ENCODE data around the gene NRXN3.
"Not testable (repeated sequence)": the region's sequence is repeated elsewhere in the genome, so short reads cannot be mapped to it uniquely, and the experiment has no call there.

NRXN3 gene

DNA sequence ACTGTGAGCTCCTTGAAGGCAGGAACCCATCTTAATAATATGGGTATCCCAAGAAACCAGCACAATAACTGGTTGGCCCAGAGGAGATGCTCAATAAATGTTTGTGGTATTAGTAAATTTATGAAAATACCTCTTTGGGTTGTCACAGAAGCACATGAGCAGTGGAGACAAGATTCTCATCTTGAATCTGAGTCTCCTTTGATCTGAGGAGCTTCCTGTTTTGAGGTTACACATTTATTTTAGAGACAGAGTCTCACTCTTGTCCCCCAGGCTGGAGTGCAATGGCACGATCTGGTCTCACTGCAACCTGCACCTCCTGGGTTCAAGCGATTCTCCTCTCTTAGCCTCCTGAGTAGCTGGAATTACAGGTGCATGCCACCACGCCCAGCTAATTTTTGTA, 247.4 kb downstream of the NRXN3 start:
- no peak for DNase-seq

DNA sequence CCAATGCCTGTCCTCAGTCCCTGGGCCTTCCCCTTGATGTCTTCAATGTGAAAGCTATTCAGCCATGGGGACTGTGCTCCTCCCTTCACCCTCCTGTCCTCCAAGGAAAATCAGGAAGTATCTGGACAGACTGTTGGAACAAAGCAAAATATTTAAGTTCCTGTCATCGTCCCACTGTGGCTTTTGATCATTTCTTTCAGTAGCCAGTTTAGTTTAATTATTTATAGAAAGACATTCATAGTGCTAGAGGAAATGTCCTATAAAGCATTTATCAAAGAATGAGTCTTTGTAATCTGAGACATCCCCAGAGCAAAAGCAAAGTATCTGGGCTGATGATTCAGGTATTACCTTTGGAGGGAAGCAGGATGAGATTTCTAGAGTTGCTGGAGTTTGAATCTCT, 254.1 kb downstream of the NRXN3 start:
- no peak for DNase-seq

DNA sequence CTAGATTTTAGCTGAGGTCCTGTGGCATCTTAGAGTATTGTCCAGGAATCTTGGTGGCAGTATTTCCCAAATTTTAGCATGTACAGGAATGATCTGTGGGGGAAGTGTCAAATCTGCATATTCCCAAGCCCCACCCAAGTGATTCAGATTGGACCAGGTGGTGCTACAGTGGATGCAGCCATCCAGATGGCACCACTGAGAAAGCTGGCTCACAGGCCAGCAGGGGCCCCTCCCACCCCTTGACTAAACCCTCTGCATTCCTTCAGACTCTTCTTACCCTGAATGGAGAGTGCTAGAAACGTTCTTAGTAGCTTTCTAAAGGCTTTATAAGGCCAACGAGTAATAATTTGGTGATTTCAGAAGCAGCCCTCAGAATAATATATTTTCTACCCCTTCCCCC, 255.2 kb downstream of the NRXN3 start:
- DNase-seq = no peak

DNA sequence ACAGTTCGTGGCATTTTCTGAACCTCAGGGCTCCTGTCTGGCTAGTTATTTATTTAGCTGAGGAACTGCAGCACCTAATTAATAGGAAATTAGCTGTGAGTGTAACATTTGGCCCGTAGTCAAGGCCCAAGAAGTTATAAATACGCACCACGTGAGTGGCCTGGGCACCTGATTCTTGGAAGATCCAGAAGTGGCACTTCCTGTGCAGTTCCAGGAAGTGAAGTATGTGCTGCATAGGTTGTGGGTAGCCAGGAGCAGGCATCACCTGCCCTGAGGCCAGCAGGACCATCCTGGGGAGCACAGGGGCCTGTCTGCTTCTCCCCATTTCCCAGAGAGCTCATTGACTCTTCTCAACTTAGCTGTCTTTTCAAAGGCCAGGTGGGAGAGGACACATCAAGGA, 255.6 kb downstream of the NRXN3 start:
- no peak for DNase-seq

DNA sequence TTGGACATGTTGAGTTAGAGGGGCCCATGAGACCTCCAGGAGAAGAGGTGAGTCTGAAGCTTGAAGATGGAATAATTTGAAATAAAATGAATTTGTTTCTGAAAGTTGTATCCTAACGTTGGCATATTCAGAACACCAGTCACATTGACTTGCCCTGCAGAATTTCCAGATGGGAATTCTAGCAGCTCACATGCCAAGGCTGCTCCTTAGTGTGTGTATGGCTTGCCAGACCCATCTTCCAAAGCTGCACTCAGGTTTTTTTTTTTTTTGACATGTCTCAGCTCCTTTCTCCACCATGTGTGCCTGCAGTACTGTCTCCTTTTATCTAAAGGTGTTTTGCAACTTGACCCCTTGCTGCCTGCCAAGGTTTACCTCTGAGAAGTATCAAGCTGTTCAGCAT, 261.9 kb downstream of the NRXN3 start:
- no peak for DNase-seq

DNA sequence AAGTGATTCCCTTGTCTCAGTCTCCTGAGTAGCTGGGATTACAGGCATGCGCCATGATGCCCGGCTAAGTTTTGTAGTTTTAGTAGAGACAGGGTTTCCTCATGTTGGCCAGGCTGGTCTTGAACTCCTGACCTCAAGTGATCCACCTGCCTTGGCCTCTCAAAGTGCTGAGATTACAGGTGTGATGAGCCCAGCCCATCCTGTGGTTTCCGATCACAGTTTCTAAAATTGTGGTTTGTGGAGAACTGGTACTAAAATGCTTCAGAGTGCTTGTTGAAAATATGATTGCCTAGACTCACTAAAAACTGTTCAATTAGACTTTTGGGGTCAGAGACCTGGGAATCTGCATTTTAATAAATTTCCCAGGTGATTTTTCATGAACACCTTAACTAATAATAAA, 267.3 kb downstream of the NRXN3 start:
- DNase-seq = not testable (repeated sequence)

DNA sequence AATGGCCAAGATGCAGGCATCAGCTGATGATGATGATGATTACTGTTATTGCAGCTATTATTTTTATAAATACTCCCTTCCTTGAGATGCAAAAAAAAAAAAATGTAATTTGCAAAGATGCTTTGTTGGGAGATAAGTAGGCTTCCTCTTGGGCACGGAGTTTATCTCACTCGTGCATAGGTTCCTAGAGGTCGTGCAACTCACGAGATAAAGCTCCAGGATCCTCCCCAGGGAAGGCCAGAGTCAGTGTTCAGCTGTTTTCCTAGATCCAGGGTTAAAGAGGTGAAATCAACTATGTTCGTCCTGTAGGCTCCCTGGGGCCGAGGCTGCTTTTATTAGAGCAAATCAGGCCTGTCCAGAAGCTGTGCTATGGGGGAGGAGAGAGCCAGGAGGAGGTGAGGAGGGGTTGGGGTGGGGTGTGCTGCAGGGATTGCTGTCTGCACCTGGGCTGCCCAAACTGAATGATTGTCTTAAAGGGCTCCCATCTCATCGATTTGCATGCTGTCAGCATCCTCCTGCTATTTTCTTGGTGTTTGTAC, 270.3 kb downstream of the NRXN3 start:
- no peak for DNase-seq

DNA sequence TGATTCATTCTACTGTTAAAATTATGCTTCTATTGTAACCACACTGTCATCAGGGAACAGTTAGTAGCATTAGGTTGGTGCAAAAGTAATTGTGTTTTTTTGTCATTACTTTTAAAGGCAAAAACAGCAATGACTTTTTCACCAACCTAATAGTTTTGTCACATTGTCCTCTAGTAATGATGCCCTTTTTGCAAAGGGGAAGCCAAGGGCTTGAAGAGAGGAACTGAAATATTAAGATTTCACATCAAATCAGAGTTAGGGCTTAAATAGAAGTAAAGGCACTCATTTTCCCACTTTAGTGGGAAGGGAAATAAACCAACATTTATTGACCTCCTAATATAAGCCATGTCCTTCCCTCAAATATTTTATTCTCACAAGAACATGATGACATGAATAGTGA, 273.7 kb downstream of the NRXN3 start:
- no peak for DNase-seq

DNA sequence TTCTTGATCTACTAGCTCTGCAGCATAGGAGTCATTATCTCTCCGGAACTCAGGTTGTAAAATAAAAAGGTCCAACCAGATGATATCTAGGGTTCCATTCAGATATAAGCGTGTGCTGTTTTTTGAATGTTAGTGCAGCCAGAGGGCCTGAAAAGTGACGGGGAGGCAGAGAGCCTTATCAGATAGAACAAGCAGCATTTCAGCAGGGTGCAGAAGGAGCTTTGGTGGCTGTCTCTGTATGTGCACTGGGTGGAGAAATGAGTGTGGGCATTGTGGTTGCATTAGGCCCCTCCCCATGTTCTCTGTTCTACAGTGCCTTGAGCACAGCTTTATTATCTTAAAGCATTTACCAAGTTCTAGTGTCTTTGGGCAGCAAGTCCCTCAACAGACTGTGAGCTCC, 275.1 kb downstream of the NRXN3 start:
- DNase-seq = peak; percentile 3

DNA sequence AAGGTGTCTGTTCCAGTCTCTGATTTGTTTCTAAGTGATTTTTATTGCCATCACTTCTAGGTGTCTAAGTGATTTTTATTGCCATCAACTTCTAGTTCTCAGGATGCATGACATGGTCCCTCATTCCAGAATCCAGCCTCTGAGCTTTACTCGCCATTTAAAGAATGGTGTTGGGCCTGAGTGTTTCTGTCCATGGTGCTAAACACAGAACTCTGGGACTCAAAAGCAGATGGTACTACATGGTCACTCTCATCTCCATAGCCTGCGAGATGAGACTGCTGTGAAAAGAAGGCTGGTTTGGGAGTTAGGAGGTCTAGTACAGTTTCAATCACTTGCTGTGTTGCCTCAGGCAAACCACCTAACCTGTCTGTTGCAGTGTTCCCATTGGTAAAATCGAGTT, 276.6 kb downstream of the NRXN3 start:
- no peak for DNase-seq

DNA sequence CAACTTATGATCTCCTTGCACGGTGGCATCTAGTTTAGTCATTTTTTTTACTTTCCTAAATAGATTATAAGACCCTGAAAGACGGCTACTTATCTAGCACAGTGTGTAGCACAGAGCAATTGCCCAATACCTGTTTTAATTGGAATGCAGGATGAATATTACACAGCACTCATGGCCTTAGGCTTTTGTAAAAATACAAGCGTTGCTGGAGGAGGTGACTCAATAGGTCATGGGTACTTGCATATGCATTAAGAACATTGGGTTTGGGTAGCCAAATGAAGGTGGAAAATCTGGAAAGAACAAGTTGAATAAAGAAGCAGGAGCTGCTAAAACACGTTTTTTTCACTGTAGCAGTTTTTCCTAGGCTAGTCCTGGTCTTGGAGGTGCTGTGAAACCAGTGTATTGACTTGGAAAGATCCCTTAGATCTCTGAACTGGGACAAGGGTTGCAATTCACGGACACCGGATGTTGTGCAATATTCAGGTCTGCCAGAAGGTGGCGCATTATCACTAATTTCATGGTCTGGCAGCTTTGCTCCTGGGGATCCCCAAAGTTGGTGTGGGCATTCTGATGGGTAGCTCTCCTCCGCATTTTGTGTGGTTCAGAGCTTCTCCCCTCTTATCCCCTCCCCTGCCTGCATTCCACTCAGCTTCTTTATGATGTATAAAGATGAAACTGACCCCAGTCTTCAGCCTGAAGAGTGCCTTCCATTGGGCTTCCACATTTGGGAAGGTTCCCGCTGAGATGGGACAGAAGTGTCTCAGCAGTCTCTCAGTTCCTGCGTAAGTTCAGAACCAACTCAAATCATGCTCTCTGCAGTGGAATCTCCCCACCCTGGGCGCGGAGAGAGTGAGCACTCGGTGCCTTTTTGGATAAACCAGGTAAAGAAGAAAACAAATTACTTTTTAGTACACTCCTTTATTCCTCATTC, 278.3 kb downstream of the NRXN3 start:
- DNase-seq = no peak

DNA sequence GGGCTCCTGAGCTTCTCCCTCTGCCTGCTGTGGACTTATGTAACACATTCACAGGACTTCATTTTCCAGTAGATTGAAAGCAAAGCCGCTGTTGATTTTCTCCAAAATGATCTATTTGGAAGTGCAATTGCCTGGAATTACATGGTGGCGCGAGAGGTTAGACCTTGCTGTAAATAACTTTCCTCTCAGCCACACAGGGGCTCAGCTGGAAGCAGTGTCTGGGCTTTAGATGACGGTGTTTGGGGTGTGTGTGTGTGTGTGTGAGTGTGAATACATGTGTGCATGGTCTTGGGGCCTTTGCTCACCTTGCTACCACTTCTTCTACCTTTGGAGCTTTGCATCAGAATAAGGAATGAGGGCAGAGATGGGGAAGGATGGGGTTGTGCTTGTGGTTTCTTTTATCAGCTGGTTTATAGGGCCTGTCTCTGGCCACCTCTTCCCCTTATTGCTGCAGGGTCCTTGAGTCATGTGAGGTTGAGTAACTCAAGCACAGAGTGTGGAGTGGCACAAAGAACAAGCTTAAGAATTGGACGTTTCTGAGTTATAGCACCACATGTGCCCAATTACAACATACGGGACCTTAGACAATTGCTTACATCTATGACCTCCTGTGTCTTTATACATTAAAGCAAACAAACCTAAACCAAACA, 280.6 kb downstream of the NRXN3 start:
- DNase-seq = peak; percentile 42

DNA sequence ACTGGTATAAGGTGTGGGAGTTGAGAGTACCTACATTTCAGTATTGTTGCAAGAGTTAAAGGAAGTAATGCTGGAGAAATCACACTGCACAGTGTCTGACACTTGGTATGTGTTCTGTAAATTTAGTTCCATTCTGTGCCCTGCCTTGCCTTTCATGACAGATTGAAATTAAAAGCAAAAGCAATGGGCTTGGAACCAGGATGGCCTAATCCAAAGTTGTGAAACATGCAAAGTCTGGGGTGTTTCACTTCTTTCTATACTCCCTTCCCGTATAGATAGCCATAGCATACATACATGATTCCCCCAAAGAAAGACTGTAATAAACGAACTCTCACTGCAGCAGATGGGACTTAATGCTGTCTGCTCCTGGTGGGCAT, 281.1 kb downstream of the NRXN3 start:
- no peak for DNase-seq

DNA sequence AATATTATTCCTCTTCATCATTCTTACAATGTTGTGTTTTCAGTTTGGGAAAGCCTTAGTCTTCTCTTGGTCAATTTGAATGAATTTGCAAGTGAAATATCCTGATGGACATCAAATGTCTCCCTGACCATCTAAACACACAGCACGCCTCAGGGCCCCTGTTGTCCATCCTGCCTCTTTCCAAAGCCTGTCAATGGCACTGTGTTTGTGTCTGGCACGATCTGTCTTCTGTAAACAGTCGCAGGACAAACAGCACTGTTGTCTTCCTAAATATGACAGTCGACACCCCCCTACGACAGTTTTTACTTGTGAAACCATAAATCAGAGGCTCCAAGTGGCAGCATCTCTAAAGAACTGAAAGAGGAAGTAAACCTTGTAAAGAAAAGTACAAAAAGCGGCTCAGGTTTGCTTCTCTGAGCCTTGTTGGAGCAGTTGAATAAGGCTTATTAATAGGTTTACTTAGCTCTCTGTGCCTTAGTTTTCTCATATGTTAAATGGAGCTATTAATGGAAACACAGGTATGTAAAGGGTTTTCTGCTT, 285.8 kb downstream of the NRXN3 start:
- no peak for DNase-seq

DNA sequence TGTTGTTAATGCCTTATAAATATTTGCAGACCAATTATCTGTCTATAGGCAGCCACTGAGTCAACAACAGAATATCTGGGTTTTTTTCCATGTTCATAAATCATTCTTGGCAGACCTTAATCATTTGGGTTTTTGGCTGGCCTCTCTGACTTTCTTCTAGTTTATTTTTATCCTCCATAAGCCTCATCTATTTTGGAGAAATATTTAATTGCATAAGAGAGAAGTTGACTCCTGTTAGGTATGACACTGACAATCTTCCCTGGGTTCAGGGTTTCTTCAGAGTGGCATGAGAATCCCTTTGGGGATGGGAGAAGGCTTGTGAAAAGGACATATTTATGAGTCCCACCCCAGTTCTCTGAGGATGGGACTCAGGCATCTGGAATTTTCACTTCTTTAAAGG, 299.8 kb downstream of the NRXN3 start:
- no peak for DNase-seq

DNA sequence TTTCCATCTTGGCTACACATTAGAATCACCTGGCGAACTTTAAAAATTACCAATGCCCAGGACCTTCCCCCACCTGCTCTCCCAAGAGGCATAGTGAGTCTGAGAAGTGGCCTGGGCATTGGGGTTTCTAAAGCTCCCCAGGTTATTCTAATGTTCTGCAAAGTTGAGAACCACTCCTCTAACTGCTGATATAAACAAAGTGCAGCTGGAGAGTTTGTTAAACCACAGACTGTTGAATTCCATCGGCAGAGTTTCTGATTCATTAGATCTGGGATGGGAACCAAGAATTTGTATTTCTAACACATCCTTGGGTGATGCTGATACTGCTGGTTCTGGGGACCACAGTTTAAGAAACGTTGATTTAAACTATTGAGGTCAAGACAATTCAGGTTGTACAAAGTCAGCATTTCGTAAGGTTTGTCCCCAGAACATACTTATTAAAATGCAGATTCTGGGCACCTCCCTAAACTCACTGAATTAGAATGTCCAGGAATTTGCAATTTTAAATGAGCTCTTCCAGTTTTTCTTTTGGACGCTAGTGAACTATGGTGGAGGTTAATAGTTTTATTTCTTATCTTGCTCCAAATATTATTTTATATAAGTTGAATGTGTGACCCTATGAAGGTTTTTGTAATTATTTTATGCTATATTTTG, 309.1 kb downstream of the NRXN3 start:
- no peak for DNase-seq

DNA sequence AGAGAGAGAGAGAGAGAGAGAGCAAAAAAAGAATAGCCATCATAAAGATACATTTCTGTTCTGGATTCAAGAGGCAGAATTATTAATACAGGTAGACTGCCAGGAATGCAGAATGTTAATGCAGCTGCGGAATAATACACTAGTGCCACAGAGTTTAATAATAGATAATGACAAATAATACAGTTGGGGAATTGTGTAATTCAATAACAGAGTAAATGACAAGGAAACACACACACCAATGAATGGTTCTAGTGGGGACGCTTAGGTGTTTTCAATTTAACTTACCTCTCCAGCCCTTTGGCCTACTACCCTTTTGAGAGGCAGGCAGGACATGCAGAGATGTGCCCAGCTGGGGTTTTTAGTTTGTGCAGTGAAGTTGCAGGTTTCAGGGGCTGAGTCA, 313.9 kb downstream of the NRXN3 start:
- no peak for DNase-seq

DNA sequence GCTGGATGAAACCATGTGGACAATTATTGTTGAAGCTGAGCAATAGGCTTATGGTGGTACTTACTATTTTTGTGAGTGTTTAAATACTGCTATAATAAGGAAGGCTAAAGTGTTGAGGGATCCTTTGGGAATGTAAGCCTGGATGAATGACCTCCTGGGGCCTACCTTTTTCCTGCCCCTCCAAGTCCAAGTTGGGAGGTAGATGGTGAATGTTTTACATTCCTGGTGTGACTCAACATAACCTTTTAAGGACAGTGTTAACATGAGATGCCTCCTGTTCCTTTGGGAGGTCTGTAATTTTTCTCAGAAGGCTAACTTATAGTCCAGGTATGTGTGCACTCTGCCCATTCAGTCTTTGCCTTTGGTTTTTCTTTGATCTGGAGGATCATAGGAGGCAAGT, 315.9 kb downstream of the NRXN3 start:
- DNase-seq = no peak

DNA sequence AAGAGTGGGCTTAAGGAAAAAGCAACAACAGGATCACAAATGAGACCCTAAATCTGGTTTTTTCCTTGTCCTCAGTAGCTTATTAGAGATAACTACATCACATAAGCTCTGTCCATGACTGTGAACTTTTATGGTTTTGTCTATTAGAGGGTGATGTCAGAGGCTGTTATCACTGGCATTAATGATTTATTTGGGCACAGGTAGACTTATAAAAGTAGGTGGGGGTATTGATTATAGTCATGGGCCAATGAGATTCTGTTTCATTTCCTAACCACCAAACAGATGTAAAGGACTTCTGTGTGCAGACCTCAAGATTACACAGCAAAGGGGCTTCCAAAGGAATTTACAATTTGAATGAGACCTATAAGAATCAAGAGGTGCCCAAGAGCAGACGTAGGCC, 316.4 kb downstream of the NRXN3 start:
- no peak for DNase-seq

DNA sequence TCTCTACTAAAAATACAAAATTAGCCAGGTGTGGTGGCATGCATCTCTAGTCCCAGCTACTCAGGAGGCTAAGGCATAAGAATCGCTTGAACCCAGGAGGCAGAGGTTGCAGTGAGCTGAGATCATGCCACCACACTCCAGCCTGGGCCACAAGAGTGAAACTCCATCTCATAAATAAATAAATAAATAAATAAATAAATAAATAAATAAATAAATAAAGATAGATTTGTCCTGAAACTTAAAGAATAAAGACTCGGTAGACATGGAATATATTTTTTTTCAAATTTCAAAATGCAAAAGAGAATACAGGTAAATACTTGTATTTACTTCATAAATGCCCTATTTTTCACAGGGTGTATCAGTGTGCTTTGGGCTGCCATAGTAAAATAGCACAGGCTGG, 317.4 kb downstream of the NRXN3 start:
- not testable (repeated sequence) for DNase-seq

DNA sequence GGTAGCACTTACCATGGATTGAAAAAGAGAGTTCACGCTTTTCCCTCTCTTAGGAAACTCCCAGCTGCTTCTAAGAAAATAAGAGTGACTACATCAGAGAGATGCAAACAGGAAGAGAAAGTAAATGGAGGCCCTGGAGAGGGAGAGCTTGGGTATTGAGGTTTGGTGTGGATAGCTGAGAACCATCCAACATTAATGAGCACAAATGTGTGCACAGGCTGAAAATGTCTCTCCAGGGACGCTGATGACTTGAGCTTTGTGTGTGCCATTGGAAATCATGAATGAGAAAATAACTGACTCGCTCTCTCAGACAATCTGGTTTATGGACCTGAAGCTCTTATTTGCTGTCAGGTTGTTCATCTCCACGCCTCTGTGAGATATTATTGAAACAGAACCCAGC, 318.8 kb downstream of the NRXN3 start:
- DNase-seq = no peak

DNA sequence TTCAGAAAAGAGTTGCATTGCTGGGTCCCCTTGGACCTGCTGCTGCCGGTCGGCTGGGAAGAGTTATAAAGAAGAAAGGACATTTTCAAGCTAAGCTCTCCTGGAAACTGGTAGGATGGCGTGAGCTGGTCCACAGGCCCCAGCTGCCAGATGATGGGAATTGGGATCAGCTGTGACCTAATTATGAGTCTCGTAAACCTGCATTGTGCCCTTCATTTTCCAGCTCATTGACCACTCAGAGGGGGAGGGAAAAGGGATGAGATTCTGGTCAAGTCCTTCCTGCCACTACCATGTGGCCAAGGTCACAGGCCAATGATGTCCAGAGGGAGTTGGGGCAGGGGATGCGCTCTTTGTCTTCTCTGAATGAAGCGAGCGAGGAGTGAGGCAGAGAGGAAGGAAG, 320.9 kb downstream of the NRXN3 start:
- DNase-seq = no peak

DNA sequence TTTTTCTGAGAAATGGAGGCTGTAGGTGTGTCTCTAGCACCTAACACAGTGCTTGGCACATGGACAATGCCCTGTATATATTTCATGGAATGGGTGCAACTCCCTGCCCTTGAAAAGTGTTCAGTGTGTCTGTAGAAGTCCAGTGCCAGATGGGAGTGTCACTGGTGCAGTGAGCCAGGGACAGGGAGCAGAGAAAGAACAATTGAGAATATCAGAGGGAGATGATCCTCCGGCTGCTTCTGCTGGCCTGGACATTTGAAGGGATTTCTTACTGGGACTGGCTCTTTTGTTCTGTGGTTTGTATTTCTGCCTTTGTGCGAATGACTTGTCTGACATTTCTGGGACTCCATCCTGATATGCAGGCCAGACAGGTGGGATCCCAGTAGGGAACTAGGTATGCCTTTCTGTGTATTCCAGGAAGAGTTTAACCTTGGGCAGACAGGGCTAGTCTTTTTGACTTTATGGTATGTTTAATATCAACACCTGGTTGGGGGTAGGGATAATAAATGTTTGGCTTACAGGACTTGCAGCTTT, 328.0 kb downstream of the NRXN3 start:
- no peak for DNase-seq
